SK-N-SH treated with all-trans-retinoic acid at 6 μM for 48 hours (cell line): Measurements from ENCODE around the gene ZNF132.
"Not testable (repeated sequence)": the region's sequence is repeated elsewhere in the genome, so short reads cannot be mapped to it uniquely, and the experiment has no call there.

Experiments
- ATAC-seq: fragments of 200-7000 bp; cut with Tn5 transposase; 3 replicates; pipeline ENCODE4 v1.9.1; 2020; ENCODE audit warnings: mild to moderate bottlenecking, moderate library complexity
- ARNTL ChIP-seq: fragments of 450-650 bp; formaldehyde crosslinking; IDR thresholded peaks from 2 replicates; pipeline ENCODE4 v1.5.0; 2020; ENCODE audit warnings: low read depth, mild to moderate bottlenecking, moderate library complexity, borderline replicate concordance
- BACH2 ChIP-seq: fragments of 250-450 bp; sonication (Bioruptor Pico); IDR thresholded peaks from 2 replicates; pipeline ENCODE4 v1.9.0; 2021; ENCODE audit warnings: mild to moderate bottlenecking, borderline replicate concordance
- CSDC2 ChIP-seq: fragments of 250-450 bp; sonication (Bioruptor Pico); IDR thresholded peaks from 2 replicates; pipeline ENCODE4 v1.5.0; 2020; ENCODE audit warnings: mild to moderate bottlenecking, moderate library complexity
- ESRRG ChIP-seq: fragments of 250-450 bp; sonication (Bioruptor Pico); IDR thresholded peaks from 2 replicates; pipeline ENCODE4 v1.6.1; 2021; ENCODE audit warnings: mild to moderate bottlenecking
- GLIS3 ChIP-seq: fragments of 250-450 bp; sonication (Bioruptor Pico); IDR thresholded peaks from 2 replicates; pipeline ENCODE4 v1.5.0; 2020; ENCODE audit warnings: mild to moderate bottlenecking, moderate library complexity
- ISL1 ChIP-seq: fragments of 250-450 bp; sonication (Bioruptor Pico); IDR thresholded peaks from 2 replicates; pipeline ENCODE4 v2.1.2; 2022; ENCODE audit warnings: mild to moderate bottlenecking, moderate library complexity
- OSR1 ChIP-seq: fragments of 250-450 bp; sonication (Bioruptor Pico); IDR thresholded peaks from 2 replicates; pipeline ENCODE4 v1.8.0; 2022; ENCODE audit warnings: moderate library complexity, mild to moderate bottlenecking, inconsistent platforms
- PPARA ChIP-seq: fragments of 250-450 bp; sonication (Bioruptor Pico); IDR thresholded peaks from 2 replicates; pipeline ENCODE4 v1.5.0; 2020; ENCODE audit warnings: mild to moderate bottlenecking, borderline replicate concordance
- SNAI2 ChIP-seq: fragments of 250-450 bp; sonication (Bioruptor Pico); IDR thresholded peaks from 2 replicates; pipeline ENCODE4 v1.5.0; 2020; ENCODE audit warnings: mild to moderate bottlenecking, moderate library complexity
- TCF4 ChIP-seq: fragments of 250-450 bp; sonication (Bioruptor Pico); IDR thresholded peaks from 2 replicates; pipeline ENCODE4 v1.8.0; 2021; ENCODE audit warnings: mild to moderate bottlenecking, moderate library complexity, borderline replicate concordance
- TOX ChIP-seq: fragments of 250-450 bp; sonication (Bioruptor Pico); IDR thresholded peaks from 2 replicates; pipeline ENCODE4 v1.8.0; 2021; ENCODE audit warnings: mild to moderate bottlenecking, moderate library complexity, borderline replicate concordance
- ZC3H10 ChIP-seq: fragments of 250-450 bp; sonication (Bioruptor Pico); IDR thresholded peaks from 2 replicates; pipeline ENCODE4 v1.5.1; 2021; ENCODE audit warnings: mild to moderate bottlenecking, moderate library complexity
- ZFP3 ChIP-seq: fragments of 250-450 bp; sonication (Bioruptor Pico); IDR thresholded peaks from 2 replicates; pipeline ENCODE4 v1.5.0; 2020; ENCODE audit warnings: mild to moderate bottlenecking, moderate library complexity
- ZFP30 ChIP-seq: fragments of 450-650 bp; formaldehyde crosslinking; IDR thresholded peaks from 2 replicates; pipeline ENCODE4 v1.5.0; 2022; ENCODE audit warnings: mild to moderate bottlenecking, moderate library complexity
- ZNF8 ChIP-seq: fragments of 450-650 bp; formaldehyde crosslinking; IDR thresholded peaks from 2 replicates; pipeline ENCODE4 v1.5.0; 2020; ENCODE audit warnings: mild to moderate bottlenecking, moderate library complexity
- TF ChIP-seq, protein P1 (sequence below): fragments of 250-450 bp; sonication (Bioruptor Pico); IDR thresholded peaks from 2 replicates; pipeline ENCODE4 v1.8.0; 2021; ENCODE audit warnings: low read depth, mild to moderate bottlenecking, moderate library complexity, borderline replicate concordance
- TF ChIP-seq, protein P2 (sequence below): fragments of 250-450 bp; sonication (Bioruptor Pico); IDR thresholded peaks from 2 replicates; pipeline ENCODE4 v1.5.1; 2020; ENCODE audit warnings: low read depth, mild to moderate bottlenecking, moderate library complexity
- TF ChIP-seq, protein P3 (sequence below): fragments of 250-450 bp; sonication (Bioruptor Pico); IDR thresholded peaks from 2 replicates; pipeline ENCODE4 v1.8.0; 2020; ENCODE audit warnings: mild to moderate bottlenecking, moderate library complexity, borderline replicate concordance
- TF ChIP-seq, protein P4 (sequence below): fragments of 250-450 bp; sonication (Bioruptor Pico); IDR thresholded peaks from 2 replicates; pipeline ENCODE4 v1.5.1; 2021; ENCODE audit warnings: mild to moderate bottlenecking, moderate library complexity
- TF ChIP-seq, protein P5 (sequence below): fragments of 250-450 bp; sonication (Bioruptor Pico); IDR thresholded peaks from 2 replicates; pipeline ENCODE4 v1.5.0; 2020; ENCODE audit warnings: mild to moderate bottlenecking, moderate library complexity

The ZNF132 gene

DNA sequence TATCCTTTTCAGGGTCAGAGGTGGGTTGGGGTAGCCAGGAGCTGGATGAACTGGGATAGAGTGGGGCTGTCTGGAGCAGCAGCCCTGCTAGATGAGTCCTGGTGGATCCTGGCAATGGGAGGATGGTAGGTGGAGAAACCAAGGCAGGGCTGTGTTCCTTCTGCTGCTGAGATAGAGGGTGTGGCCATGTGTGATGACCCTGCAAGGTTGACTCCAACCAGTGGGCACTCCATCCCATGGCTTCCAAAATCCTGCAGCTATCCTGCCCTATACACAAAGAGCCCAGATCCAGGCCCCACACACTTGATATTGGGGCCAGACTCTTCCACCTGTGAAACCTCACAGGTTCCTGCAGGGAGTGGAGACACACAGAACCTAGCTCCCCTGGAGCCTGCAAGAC is 33.8 kb upstream of the ZNF132 start:
- TF ChIP-seq BACH2 (CRISPR knock-in tag), result no peak
- TF ChIP-seq TOX, result no peak
- no peak for TF ChIP-seq OSR1
- TF ChIP-seq, protein P1, sequence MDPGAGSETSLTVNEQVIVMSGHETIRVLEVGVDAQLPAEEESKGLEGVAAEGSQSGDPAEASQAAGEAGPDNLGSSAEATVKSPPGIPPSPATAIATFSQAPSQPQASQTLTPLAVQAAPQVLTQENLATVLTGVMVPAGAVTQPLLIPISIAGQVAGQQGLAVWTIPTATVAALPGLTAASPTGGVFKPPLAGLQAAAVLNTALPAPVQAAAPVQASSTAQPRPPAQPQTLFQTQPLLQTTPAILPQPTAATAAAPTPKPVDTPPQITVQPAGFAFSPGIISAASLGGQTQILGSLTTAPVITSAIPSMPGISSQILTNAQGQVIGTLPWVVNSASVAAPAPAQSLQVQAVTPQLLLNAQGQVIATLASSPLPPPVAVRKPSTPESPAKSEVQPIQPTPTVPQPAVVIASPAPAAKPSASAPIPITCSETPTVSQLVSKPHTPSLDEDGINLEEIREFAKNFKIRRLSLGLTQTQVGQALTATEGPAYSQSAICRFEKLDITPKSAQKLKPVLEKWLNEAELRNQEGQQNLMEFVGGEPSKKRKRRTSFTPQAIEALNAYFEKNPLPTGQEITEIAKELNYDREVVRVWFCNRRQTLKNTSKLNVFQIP (CRISPR knock-in tag), result no peak
- no peak for TF ChIP-seq GLIS3
- TF ChIP-seq SNAI2 (CRISPR knock-in tag), result no peak
- TF ChIP-seq TCF4, result no peak
- TF ChIP-seq, protein P2, sequence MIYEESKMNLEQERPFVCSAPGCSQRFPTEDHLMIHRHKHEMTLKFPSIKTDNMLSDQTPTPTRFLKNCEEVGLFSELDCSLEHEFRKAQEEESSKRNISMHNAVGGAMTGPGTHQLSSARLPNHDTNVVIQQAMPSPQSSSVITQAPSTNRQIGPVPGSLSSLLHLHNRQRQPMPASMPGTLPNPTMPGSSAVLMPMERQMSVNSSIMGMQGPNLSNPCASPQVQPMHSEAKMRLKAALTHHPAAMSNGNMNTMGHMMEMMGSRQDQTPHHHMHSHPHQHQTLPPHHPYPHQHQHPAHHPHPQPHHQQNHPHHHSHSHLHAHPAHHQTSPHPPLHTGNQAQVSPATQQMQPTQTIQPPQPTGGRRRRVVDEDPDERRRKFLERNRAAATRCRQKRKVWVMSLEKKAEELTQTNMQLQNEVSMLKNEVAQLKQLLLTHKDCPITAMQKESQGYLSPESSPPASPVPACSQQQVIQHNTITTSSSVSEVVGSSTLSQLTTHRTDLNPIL, result no peak
- no peak for TF ChIP-seq ZFP3 (CRISPR knock-in tag)
- TF ChIP-seq, protein P3, sequence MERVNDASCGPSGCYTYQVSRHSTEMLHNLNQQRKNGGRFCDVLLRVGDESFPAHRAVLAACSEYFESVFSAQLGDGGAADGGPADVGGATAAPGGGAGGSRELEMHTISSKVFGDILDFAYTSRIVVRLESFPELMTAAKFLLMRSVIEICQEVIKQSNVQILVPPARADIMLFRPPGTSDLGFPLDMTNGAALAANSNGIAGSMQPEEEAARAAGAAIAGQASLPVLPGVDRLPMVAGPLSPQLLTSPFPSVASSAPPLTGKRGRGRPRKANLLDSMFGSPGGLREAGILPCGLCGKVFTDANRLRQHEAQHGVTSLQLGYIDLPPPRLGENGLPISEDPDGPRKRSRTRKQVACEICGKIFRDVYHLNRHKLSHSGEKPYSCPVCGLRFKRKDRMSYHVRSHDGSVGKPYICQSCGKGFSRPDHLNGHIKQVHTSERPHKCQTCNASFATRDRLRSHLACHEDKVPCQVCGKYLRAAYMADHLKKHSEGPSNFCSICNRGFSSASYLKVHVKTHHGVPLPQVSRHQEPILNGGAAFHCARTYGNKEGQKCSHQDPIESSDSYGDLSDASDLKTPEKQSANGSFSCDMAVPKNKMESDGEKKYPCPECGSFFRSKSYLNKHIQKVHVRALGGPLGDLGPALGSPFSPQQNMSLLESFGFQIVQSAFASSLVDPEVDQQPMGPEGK (CRISPR knock-in tag), result no peak
- TF ChIP-seq ARNTL (CRISPR knock-in tag), result no peak
- TF ChIP-seq, all 23 proteins: peak for 0
- no peak for ATAC-seq

DNA sequence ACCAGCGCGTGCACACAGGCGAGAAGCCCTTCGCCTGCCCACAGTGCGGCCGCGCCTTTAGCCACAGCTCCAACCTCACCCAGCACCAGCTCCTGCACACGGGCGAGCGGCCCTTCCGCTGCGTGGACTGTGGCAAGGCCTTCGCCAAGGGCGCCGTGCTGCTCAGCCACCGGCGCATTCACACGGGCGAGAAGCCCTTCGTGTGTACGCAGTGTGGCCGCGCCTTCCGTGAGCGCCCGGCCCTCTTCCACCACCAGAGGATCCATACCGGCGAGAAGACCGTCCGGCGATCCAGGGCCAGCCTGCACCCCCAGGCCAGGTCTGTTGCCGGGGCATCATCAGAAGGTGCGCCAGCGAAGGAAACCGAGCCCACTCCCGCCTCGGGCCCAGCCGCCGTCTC is 31.8 kb upstream of the ZNF132 start:
- ATAC-seq, result no peak
- no peak for TF ChIP-seq SNAI2 (CRISPR knock-in tag)
- no peak for TF ChIP-seq ZFP3 (CRISPR knock-in tag)
- TF ChIP-seq ZFP30, result no peak
- TF ChIP-seq PPARA (CRISPR knock-in tag), result no peak
- TF ChIP-seq, protein P3 (CRISPR knock-in tag), result no peak
- no peak for TF ChIP-seq ZC3H10
- TF ChIP-seq, protein P2, result no peak
- TF ChIP-seq ESRRG (CRISPR knock-in tag), result no peak
- TF ChIP-seq TCF4, result no peak
- TF ChIP-seq, protein P1 (CRISPR knock-in tag), result no peak
- TF ChIP-seq, protein P4, sequence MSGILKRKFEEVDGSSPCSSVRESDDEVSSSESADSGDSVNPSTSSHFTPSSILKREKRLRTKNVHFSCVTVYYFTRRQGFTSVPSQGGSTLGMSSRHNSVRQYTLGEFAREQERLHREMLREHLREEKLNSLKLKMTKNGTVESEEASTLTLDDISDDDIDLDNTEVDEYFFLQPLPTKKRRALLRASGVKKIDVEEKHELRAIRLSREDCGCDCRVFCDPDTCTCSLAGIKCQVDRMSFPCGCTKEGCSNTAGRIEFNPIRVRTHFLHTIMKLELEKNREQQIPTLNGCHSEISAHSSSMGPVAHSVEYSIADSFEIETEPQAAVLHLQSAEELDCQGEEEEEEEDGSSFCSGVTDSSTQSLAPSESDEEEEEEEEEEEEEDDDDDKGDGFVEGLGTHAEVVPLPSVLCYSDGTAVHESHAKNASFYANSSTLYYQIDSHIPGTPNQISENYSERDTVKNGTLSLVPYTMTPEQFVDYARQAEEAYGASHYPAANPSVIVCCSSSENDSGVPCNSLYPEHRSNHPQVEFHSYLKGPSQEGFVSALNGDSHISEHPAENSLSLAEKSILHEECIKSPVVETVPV (CRISPR knock-in tag), result no peak
- TF ChIP-seq, protein P5, sequence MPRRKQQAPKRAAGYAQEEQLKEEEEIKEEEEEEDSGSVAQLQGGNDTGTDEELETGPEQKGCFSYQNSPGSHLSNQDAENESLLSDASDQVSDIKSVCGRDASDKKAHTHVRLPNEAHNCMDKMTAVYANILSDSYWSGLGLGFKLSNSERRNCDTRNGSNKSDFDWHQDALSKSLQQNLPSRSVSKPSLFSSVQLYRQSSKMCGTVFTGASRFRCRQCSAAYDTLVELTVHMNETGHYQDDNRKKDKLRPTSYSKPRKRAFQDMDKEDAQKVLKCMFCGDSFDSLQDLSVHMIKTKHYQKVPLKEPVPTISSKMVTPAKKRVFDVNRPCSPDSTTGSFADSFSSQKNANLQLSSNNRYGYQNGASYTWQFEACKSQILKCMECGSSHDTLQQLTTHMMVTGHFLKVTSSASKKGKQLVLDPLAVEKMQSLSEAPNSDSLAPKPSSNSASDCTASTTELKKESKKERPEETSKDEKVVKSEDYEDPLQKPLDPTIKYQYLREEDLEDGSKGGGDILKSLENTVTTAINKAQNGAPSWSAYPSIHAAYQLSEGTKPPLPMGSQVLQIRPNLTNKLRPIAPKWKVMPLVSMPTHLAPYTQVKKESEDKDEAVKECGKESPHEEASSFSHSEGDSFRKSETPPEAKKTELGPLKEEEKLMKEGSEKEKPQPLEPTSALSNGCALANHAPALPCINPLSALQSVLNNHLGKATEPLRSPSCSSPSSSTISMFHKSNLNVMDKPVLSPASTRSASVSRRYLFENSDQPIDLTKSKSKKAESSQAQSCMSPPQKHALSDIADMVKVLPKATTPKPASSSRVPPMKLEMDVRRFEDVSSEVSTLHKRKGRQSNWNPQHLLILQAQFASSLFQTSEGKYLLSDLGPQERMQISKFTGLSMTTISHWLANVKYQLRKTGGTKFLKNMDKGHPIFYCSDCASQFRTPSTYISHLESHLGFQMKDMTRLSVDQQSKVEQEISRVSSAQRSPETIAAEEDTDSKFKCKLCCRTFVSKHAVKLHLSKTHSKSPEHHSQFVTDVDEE, result no peak
- no peak for TF ChIP-seq ZNF8
- no peak for TF ChIP-seq BACH2 (CRISPR knock-in tag)
- no peak for TF ChIP-seq TOX
- no peak for TF ChIP-seq GLIS3
- TF ChIP-seq CSDC2, result no peak
- TF ChIP-seq ISL1 (CRISPR knock-in tag), result no peak

DNA sequence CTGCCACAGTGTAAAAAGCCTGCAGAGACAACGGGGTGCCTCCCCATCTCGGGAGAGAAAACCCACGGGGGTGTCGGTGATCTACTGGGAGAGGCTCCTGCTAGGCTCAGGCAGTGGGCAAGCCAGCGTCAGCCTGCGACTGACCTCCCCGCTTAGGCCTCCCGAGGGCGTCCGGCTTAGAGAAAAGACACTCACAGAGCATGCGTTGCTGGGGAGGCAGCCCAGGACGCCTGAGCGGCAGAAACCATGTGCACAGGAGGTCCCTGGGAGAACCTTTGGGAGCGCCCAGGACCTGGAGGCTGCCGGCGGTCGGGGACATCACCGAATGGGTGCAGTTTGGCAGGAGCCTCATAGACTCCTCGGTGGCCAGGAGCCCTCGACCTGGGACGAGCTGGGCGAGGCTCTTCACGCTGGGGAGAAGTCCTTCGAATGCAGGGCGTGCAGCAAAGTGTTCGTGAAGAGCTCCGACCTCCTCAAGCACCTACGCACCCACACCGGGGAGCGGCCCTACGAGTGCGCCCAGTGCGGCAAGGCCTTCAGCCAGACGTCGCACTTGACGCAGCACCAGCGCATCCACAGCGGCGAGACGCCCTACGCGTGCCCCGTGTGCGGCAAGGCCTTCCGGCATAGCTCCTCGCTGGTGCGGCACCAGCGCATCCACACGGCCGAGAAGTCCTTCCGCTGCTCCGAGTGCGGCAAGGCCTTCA is 31.0 kb upstream of the ZNF132 start:
- not testable (repeated sequence) for ATAC-seq
